KOPT-K1 (cell line): ENCODE measurements around the gene MYH10.

ENCODE experiments used
- H3K27ac ChIP-seq: fragments of 200-600 bp; sonication (generic); 2 replicates; pipeline ENCODE4 v1.5.1; 2016; ENCODE audit warnings: antibody characterized with exemption, mild to moderate bottlenecking, low read depth, low read length; ENCODE audit not compliant: poor library complexity, severe bottlenecking
- H3K36me3 ChIP-seq: fragments of 200-600 bp; sonication (generic); 2 replicates; pipeline ENCODE4 v1.5.1; 2017; ENCODE audit warnings: antibody characterized with exemption, mild to moderate bottlenecking, low read length, moderate library complexity; ENCODE audit not compliant: insufficient read depth
- H3K9me3 ChIP-seq: fragments of 200-600 bp; sonication (generic); 2 replicates; pipeline ENCODE4 v1.5.1; 2017; ENCODE audit warnings: antibody characterized with exemption, low read length, mild to moderate bottlenecking; ENCODE audit not compliant: insufficient read depth, poor library complexity, severe bottlenecking

The MYH10 gene

DNA sequence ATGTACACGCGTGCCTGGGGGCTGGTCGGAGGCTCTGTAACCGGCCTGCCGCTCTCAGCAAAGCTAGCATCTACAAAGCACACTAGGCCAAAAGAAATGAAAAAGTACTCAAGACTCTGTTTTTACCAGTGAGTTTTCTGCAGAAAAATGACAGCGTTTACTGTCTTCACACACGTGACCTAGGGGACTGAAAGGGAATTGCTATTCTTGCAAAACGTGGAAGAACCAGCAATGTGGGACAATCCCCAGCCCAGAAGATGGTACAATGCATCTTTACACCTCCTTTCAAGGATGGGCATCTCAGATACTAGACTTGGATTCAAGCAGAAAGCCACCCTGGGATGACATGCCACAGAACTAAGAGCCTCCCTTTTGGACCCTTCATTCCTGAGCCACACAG, 153.4 kb downstream of the MYH10 start:
- Histone ChIP-seq H3K9me3 (no peaks in the 10 kb centered on the region), H3K36me3 (peaks cover 99% of the 10 kb centered on the region), H3K27ac (no peak overlapping the region)

DNA sequence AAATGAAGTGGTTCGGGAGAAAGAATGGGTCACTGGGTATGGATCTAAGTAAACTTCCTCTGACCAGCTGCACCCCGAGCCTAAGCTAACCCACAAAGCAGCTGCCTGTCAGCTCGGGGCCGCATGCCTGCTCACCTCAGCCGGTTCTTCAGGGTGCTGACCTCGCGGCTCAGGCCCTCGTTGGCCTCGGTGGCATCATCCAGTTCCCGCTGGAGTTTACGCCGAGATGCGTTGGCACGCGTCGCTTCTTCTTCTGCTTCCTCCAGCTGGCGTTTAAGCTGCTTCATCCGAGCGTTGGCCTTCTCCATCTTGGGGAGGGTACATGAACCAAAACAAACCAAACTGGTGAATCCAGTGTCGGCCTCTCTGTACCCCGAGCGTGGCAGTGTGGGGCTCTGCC, 153.8 kb downstream of the MYH10 start:
- Histone ChIP-seq H3K36me3 (peaks cover 99% of the 10 kb centered on the region), H3K27ac (no peak overlapping the region)

DNA sequence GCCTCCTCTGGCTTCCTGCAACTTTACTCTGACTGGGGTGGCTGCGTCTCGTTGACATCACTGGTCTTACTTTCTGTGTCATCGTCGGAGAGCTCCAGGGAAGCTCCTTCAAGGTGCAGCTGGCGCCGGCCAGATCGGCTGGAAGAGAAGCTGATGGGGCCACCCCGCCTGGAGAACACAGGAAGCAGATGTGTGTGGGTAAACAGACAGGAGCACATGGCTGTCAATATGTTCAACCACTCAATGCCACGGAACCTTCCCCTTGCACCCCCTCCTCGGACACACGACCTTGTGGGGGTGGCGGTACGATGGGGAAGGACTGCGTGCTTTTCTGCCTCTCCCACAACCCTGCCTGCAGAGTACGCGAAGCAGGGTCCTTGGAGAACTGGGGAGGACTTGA, 154.7 kb downstream of the MYH10 start:
- H3K27ac ChIP-seq = no peak overlapping the region
- H3K9me3 ChIP-seq = no peaks in the 10 kb centered on the region
- H3K36me3 ChIP-seq = peaks cover 99% of the 10 kb centered on the region

More for the DNA sequence above, 153.8 kb downstream of the MYH10 start:
- no peaks in the 10 kb centered on the region for H3K9me3 ChIP-seq

- Histone ChIP-seq H3K36me3 (peaks cover 99% of the 10 kb centered on the region), H3K9me3 (no peaks in the 10 kb centered on the region), H3K27ac (no peak overlapping the region)
These were observed 155.3 kb downstream of the MYH10 start for GRCh38 chr17:8475227-8475626.

GRCh38 chr17:8474826-8475225, 155.7 kb downstream of the MYH10 start:
- no peaks in the 10 kb centered on the region for H3K9me3 ChIP-seq
- peaks cover 99% of the 10 kb centered on the region for H3K36me3 ChIP-seq
- H3K27ac ChIP-seq = no peak overlapping the region

DNA sequence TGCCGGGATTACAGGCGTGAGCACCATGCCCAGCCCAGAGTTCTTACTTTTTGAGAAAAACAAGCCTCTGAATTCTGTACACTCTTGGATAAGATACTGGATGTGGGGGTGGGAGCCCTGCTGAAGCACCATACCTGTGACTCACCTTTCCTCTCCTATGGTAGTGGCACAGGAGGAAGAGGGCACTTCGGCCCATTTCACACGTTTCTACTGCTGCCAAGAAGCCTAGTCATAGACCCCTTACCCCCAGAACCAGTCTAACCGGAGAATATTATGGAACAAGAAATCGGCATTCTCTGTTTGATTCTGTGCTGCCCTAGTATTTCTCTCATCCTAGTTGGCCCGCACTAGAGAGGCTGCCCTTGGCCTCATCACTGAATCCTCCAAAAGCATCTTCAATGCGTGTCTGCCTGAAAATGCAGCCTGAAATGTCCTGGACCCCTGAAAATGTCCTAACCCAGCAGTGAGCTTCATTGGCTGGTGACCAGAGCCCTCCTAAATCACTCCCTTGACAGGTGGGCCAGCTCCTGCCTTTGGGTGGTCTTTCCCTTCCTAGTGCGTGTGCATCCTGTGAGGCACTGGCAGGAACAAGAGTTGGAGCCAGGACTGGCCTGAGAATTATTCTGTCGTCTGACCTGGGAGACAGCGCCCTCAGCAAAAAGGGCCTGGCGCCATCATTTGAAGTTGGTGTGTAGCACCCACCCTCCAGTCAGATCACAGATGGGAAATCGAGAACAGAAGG, 156.9 kb downstream of the MYH10 start:
- no peak overlapping the region for H3K27ac ChIP-seq
- H3K36me3 ChIP-seq = peaks cover 97% of the 10 kb centered on the region

DNA sequence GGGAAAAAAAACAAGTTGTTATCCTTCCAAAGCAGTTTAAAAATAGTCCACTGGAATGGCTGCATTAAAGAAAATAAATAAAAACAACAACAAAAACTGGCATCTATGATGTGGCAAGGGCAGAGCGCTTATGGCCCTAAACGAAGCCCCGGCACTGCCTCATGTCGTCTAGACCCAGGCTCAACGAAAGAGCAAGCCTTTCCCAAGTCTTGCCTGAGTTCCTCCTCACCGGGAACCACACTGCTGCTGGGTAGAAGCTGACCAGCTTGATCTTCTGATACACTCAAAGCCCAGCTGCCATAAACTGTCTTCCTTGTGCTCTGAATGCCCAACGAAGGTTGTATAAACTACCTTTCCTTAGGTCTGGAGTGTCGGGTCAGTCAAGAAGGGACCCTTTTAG, 157.9 kb downstream of the MYH10 start:
- peaks cover 97% of the 10 kb centered on the region for H3K36me3 ChIP-seq
- no peak overlapping the region for H3K27ac ChIP-seq

More for the DNA sequence above, 156.9 kb downstream of the MYH10 start:
- no peaks in the 10 kb centered on the region for H3K9me3 ChIP-seq

GRCh38 chr17:8470447-8471047, 160.0 kb downstream of the MYH10 start:
- Histone ChIP-seq H3K36me3 (peaks cover 93% of the 10 kb centered on the region), H3K27ac (no peak overlapping the region)

More for the DNA sequence above, 157.9 kb downstream of the MYH10 start:
- H3K9me3 ChIP-seq = no peaks in the 10 kb centered on the region

GRCh38 chr17:8469964-8470363, 160.6 kb downstream of the MYH10 start:
- H3K36me3 ChIP-seq = peaks cover 92% of the 10 kb centered on the region
- H3K27ac ChIP-seq = no peak overlapping the region
- H3K9me3 ChIP-seq = no peaks in the 10 kb centered on the region

More at GRCh38 chr17:8470447-8471047, 160.0 kb downstream of the MYH10 start:
- no peaks in the 10 kb centered on the region for H3K9me3 ChIP-seq

DNA sequence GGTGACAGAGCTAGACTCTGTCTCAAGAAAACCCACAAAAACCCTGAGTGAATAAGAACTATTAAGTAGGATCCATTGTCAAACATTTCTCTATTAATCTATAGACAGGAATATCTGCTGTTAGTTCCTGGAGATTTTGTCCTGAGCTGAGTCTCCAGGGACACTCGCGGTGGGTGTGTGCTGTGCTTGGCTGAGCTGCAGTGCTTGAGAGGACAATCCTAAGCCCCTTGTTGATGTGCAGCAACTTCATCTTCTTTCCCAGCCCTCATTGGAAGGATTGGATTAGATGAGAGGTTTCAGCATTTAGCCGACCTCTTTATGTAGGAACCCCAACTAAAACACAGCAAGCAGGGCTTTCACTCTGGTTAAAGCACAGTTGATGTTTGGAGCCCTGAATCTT, 161.5 kb downstream of the MYH10 start:
- Histone ChIP-seq H3K9me3 (no peaks in the 10 kb centered on the region), H3K36me3 (peaks cover 92% of the 10 kb centered on the region)

GRCh38 chr17:8468127-8468526, 162.4 kb downstream of the MYH10 start:
- Histone ChIP-seq H3K9me3 (no peaks in the 10 kb centered on the region), H3K27ac (no peak overlapping the region), H3K36me3 (peaks cover 93% of the 10 kb centered on the region)

More for the DNA sequence above, 161.5 kb downstream of the MYH10 start:
- no peak overlapping the region for H3K27ac ChIP-seq

DNA sequence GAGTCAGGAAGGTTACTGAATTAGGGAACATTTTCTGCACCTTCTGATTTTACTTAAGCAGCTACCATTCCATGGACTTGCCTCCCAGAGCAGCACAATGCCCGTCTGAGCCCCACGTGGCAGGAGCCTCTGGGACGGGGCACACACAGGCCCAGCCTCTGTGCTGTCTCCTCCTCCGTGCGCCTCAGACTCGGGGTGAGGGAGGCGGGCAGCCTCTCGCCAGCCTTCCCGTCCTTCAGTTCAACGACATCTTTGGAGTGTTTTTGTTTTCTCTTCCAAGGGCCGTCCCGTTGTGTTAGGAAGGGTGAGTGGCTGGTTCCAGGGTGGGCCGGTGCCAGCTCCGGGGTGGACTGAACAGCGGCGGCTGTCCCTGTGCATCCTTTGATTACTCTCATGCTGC, 163.0 kb downstream of the MYH10 start:
- H3K36me3 ChIP-seq = peaks cover 93% of the 10 kb centered on the region

GRCh38 chr17:8466873-8467272, 163.7 kb downstream of the MYH10 start:
- Histone ChIP-seq H3K27ac (no peak overlapping the region), H3K36me3 (peaks cover 93% of the 10 kb centered on the region), H3K9me3 (no peaks in the 10 kb centered on the region)

More for the DNA sequence above, 163.0 kb downstream of the MYH10 start:
- Histone ChIP-seq H3K9me3 (no peaks in the 10 kb centered on the region), H3K27ac (no peak overlapping the region)

DNA sequence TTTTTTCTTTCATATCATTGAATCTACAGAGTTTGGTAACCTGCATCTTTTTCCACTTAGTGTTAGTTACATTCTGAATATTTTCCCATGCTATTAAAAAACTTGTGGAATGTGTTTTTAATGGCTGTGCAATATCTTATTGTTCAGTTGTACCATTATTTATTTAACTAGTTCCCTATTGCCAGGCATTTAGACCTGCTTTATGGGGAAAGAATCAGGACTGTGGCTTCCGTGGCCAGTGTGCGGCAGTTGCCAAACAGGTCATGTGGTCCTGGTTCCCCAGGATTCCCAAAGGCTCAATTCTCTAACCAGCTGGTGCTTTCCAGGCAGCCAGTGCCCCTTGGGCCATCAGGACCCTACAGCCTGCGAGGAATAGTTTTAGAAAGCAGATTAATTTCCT, 164.1 kb downstream of the MYH10 start:
- no peaks in the 10 kb centered on the region for H3K9me3 ChIP-seq
- H3K27ac ChIP-seq = no peak overlapping the region
- peaks cover 93% of the 10 kb centered on the region for H3K36me3 ChIP-seq

DNA sequence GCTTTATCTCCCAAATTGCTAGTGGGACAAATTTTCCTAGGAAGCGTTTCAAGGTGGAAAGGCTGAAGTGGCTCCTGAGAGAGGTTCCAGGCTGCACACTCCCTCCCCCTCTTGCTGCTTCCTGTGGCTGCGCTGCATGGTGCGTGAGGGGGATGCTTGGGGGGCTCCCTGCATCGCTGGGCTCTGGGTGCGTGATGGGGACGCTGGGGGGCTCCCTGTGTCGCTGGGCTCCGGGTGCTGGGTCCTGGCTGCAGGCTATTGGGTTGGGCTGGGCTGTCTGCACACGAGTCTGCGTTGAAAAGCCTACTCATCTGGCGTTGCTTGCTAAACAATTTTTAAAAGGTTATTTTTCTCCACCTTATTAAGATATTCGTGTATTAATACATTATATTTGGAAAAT, 164.8 kb downstream of the MYH10 start:
- peaks cover 93% of the 10 kb centered on the region for H3K36me3 ChIP-seq
- H3K9me3 ChIP-seq = no peaks in the 10 kb centered on the region
- no peak overlapping the region for H3K27ac ChIP-seq

- no peaks in the 10 kb centered on the region for H3K9me3 ChIP-seq
- H3K36me3 ChIP-seq = peaks cover 93% of the 10 kb centered on the region
- no peak overlapping the region for H3K27ac ChIP-seq
These were observed 165.2 kb downstream of the MYH10 start for GRCh38 chr17:8465356-8465755.
